Measurements from ENCODE around the gene ZNF484. TPM values are rescaled to one million over a fixed set of nuclear protein-coding genes. Genes with fewer than 3 reads are reported as not detected.
"Not testable (repeated sequence)": the region's sequence is repeated elsewhere in the genome, so short reads cannot be mapped to it uniquely, and the experiment has no call there.

ZNF484 gene
- total RNA-seq, result 9.5 TPM

DNA sequence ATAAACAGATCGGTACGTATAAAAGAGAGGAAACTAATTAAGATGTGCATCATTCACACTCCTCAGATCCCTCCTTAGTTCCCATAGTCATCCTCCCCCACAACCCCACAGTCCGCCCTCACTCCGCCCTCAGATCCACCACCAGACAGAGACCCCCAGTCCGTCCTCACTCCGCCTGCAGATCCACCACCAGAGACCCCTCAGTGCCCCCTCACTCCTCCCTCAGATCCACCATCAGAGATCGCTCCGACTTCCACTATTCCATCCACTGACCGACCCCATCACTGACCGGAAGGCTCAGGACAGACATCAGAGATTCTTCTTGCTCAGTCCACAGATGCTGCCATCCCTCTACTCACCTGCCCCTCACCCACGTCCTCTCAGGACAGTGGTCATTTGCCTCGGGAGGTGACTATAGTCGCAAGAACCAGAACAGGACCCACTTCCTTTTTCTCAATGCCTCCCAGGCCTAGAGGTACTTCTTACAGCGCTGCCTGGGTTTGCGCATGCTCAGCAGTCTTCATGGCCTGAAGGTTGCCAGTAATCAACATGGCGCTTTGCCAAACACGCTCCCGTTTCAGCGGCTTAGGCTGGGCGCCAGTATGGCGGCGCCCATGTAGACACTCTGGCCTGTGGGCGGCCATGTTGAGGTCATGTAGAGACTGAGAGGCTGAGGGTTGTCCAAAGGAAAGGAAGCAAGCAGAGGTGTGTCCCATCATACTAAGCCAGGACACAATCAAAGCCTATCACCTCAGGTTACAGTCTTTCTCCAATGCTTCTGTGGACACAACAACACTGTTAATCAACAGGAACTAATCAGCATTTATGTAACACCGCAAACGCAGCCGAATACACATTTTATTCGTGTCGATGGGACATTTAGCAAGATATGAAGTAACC, at the start of gene ZNF484:
Gene ZNF484 (minus strand): TSS at position 508 of the 900 bp plus-strand sequence. CDS start 3,009 bp downstream, outside the sequence.
- peak; percentile 99 for DNase-seq (ENCODE audit: low spot score)

GRCh38 chr9:92920437-92920836, 42.6 kb upstream of the ZNF484 start:
- DNase-seq (ENCODE audit: low spot score), result no peak

- DNase-seq (ENCODE audit: low spot score), result no peak
Measured at GRCh38 chr9:92917176-92917800, 39.5 kb upstream of the ZNF484 start.

- no peak for DNase-seq (ENCODE audit: low spot score)
Measured at GRCh38 chr9:92911511-92912475, 34.0 kb upstream of the ZNF484 start.

DNA sequence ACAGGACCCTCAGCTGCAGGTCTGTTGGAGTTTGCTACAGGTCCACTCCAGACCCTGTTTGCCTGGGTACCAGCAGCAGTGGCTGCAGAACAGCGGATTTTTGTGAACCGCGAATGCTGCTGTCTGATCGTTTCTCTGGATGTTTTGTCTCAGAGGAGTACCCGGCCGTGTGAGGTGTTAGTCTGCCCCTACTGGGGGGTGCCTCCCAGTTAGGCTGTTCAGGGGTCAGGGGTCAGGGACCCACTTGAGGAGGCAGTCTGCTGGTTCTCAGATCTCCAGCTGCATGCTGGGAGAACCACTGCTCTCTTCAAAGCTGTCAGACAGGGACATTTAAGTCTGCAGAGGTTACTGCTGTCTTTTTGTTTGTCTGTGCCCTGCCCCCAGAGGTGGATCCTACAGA, 27.3 kb upstream of the ZNF484 start:
- DNase-seq (ENCODE audit: low spot score), result not testable (repeated sequence)

- no peak for DNase-seq (ENCODE audit: low spot score)
Measured at GRCh38 chr9:92897323-92897722, 19.5 kb upstream of the ZNF484 start.

DNA sequence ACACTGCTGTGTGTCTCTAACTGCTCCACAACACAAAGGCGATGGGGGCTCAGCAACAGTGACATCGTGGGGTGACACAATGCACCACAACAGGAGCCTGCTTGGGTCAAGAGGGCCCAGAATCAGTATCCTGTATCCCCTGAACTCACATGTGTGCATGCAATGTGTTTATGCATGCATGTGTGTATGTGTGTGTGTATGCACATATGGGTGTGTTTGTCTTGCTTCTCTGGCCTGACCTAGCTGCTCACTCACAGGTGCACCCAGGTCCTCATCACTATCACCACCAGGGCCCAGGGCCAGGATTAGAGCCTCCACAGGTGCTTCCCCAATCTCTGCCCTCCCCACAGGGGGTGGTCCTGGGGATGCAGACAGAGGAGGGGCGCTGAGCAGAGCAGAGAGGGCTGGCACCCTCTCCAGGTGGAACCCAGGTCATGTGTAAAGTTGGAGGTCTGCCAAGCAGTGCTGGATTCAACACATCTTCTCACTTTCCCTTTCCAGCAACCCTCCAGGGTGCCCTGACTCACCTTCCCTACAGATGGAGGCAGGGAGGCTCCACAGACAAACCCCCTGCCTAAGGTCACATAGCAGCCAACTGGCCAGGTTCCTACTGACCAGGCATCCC, 18.1 kb upstream of the ZNF484 start:
- DNase-seq (ENCODE audit: low spot score), result no peak

GRCh38 chr9:92894711-92895362, 17.0 kb upstream of the ZNF484 start:
- DNase-seq (ENCODE audit: low spot score), result no peak

GRCh38 chr9:92893916-92894610, 16.2 kb upstream of the ZNF484 start:
- not testable (repeated sequence) for DNase-seq (ENCODE audit: low spot score)

- DNase-seq (ENCODE audit: low spot score), result not testable (repeated sequence)
Measured at GRCh38 chr9:92892276-92892675, 14.4 kb upstream of the ZNF484 start.

GRCh38 chr9:92890761-92891160, 12.9 kb upstream of the ZNF484 start:
- no peak for DNase-seq (ENCODE audit: low spot score)

DNA sequence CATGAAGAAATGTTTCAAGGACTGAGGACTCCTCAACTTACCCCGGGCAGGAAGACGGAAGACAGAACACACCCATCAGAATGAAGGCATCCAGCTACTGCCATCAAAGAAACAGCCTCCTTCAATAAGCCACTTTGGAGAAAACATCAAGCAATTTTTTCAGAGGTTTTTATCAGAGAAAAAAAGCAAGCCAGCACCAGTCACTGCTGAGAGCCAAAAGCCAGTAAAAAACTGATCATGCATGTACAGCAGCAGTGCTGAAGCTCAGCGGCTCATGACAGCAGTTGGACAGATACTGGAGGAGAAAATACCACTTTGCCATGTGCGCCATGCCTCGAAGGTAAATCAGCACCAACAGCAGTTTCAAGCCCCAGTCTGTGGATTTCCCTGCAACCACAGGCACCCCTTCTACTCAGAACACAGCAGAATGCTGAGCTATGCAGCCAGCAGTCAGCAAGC, 10.1 kb upstream of the ZNF484 start:
- no peak for DNase-seq (ENCODE audit: low spot score)

- DNase-seq (ENCODE audit: low spot score), result not testable (repeated sequence)
Measured at GRCh38 chr9:92886846-92887610, 9.2 kb upstream of the ZNF484 start.

DNA sequence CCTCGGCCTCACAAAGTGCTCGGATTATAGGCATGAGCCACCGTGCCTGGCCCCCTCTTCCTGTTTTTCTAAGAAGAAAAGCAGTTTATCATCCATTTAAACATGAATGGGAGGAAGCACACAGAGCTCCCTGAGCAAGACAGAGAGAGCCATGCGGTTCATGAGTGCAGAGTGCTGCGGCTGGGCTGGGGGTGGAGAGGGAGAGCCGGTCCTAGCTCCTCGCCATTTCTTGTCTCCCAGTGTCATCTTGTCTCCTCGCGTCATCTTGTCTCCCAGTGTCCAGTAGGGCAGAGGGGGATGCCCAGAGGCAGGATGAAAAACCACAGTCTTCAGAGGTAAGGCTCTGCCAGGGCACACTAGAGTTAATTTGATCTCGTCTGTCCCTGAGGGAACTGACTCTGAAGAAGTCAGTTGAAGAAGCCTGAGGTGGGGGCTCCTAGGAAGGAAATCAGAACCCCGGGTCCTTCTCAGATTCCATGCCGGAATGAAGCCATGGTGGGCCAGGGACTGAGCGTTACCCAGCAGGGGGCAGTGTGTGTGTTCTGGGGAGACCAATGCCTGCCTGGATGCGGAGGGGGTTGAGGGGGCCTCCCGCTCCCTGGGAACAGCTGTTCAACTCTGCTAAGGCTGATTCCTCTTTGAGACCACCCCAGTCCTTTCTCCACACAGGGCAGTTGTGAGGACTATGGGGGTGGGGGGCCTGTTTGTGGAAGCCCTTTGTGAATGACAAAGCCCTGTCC, 6.0 kb upstream of the ZNF484 start:
- DNase-seq (ENCODE audit: low spot score), result not testable (repeated sequence)

- no peak for DNase-seq (ENCODE audit: low spot score)
Measured at GRCh38 chr9:92882276-92882675, 4.4 kb upstream of the ZNF484 start.

DNA sequence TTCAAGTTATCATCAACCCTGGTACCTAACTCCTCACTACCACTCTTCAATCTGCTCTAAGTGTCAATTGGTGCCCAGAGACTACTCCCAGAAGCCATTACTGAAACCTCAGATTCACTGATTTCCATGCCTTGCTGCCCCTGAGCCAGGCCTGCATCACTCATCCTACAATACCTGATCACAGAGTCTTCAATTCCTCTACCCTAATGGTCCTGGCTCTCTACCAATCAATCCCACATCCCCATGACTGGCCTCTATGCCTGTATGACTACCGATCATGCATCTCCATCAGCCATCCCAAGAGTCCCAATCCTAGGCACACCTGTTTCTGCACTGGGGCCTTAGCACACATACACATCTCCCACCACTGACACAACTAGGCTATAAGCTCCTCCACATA, 2.5 kb downstream of the ZNF484 start:
- no peak for DNase-seq (ENCODE audit: low spot score)

DNA sequence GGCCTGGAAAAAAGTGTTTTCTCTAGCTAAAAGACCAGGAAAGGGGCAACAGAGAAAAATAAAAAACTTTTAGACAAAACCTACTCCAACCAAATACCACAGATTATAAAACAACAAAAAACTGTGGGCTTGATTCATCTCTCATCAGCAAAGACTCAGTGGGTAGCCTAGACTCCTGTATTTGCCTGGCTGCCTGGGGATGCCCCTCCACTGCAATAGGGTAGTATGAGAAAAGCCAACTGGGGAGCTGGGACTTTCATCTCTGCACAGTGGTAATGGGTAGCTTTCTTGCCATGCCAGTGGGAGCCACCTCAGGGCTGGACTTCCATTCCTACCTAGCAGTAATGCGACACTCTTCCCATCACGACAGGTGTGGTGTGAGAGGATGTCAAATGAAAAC, 7.5 kb downstream of the ZNF484 start:
- no peak for DNase-seq (ENCODE audit: low spot score)

DNA sequence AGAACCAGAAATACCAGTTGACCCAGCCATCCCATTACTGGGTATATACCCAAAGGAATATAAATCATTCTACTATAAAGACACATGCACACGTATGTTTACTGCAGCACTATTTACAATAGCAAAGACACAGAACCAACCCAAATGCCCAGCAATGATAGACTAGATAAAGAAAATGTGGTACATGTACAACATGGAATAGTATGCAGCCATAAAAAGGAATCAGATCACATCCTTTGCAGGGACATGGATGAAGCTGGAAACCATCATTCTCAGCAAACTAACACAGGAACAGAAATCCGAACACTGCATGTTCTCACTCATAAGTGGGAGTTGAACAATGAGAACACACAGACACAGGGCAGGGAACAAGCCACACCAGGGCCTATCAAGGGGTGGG, 11.2 kb downstream of the ZNF484 start:
- not testable (repeated sequence) for DNase-seq (ENCODE audit: low spot score)

- no peak for DNase-seq (ENCODE audit: low spot score)
Measured at GRCh38 chr9:92864152-92864551, 13.7 kb downstream of the ZNF484 start.

All from mucosa of gallbladder (tissue), 1 donor.